Activated T-helper 9 cell treated with anti-CD3 and anti-CD28 coated beads, Interleukin-2, amount 50 U/mL, for 16 hours (primary cell): ENCODE data around the gene RNASE3.
"Not testable (repeated sequence)": the region's sequence is repeated elsewhere in the genome, so short reads cannot be mapped to it uniquely, and the experiment has no call there.

Source experiments
- DNase-seq: peaks from one replicate; pipeline ENCODE4 v3.0.0-alpha.2; 2020; ENCODE audit warnings: low read depth

The RNASE3 gene

GRCh38 chr14:20919038-20919756 lies 28.0 kb downstream of the RNASE3 start:
- not testable (repeated sequence) for DNase-seq

- DNase-seq, result not testable (repeated sequence)
Observed at GRCh38 chr14:20923766-20924297, 32.6 kb downstream of the RNASE3 start.

GRCh38 chr14:20934148-20934762 lies 43.1 kb downstream of the RNASE3 start:
- DNase-seq, result peak; percentile 3

- DNase-seq, result no peak
Observed at GRCh38 chr14:20935303-20935984, 44.3 kb downstream of the RNASE3 start.
